HL-60 (cell line): ENCODE data around the gene ENGASE.

ENCODE experiments used
- CTCF ChIP-seq: IDR thresholded peaks from one replicate; pipeline ENCODE4 v1.5.1; 2011; ENCODE audit warnings: low read length, control low read depth, inconsistent platforms; ENCODE audit not compliant: insufficient read depth
- GABPA ChIP-seq: IDR thresholded peaks from 2 replicates; pipeline ENCODE4 v1.6.1; 2012; ENCODE audit warnings: low read depth
- POLR2AphosphoS5 ChIP-seq: IDR thresholded peaks from 2 replicates; pipeline ENCODE4 v1.6.1; 2012; ENCODE audit warnings: low read depth
- SPI1 ChIP-seq: IDR thresholded peaks from 2 replicates; pipeline ENCODE4 v1.6.1; 2012; ENCODE audit warnings: low read depth, mild to moderate bottlenecking, borderline replicate concordance

- no peak for TF ChIP-seq POLR2AphosphoS5
- no peak for TF ChIP-seq CTCF
- no peak for TF ChIP-seq GABPA
- TF ChIP-seq SPI1, result no peak
Measured at GRCh38 chr17:79108232-79108850, 33.7 kb downstream of the ENGASE start.
